Mesenchymal stem cell (in vitro differentiated cells and primary cell): ENCODE measurements around the gene KRT4.

Experiments
- DNase-seq: peaks from one replicate; pipeline ENCODE4 v3.0.0-alpha.2; 2013
- H2AFZ ChIP-seq: one replicate; pipeline ENCODE4 v1.6.1; 2013; ENCODE audit warnings: low read depth, mild to moderate bottlenecking, control low read depth, inconsistent platforms, low read length, moderate library complexity
- H2AK5ac ChIP-seq: 2 replicates; pipeline ENCODE4 v1.6.1; 2013; ENCODE audit warnings: low read length, moderate library complexity, mild to moderate bottlenecking, inconsistent platforms; ENCODE audit not compliant: severe bottlenecking
- H2BK120ac ChIP-seq: one replicate; pipeline ENCODE4 v1.6.1; 2013; ENCODE audit warnings: low read depth, mild to moderate bottlenecking, inconsistent platforms, low read length, moderate library complexity
- H2BK12ac ChIP-seq, 2 experiments: one replicate each; pipeline ENCODE4 v1.6.1; 2013; ENCODE audit warnings: inconsistent platforms in 2 of 2, low read length in 2 of 2, mild to moderate bottlenecking in 2 of 2, moderate library complexity in 2 of 2, control low read depth in 1 of 2
- H2BK15ac ChIP-seq: one replicate; pipeline ENCODE4 v1.6.1; 2013; ENCODE audit warnings: mild to moderate bottlenecking, low read depth, inconsistent platforms; ENCODE audit not compliant: poor library complexity, severe bottlenecking
- H2BK5ac ChIP-seq: 2 replicates; pipeline ENCODE4 v1.6.1; 2013; ENCODE audit warnings: low read depth, mild to moderate bottlenecking, low read length, control low read depth, inconsistent platforms; ENCODE audit not compliant: poor library complexity, severe bottlenecking
- H3K14ac ChIP-seq, 2 experiments: one replicate each; pipeline ENCODE4 v1.6.1; 2013; ENCODE audit warnings: inconsistent platforms in 2 of 2, low read length in 2 of 2, control low read depth in 1 of 2, mild to moderate bottlenecking in 1 of 2, moderate library complexity in 1 of 2
- H3K18ac ChIP-seq, 2 experiments: one replicate each; pipeline ENCODE4 v1.6.1; 2013; ENCODE audit warnings: inconsistent platforms in 2 of 2, low read length in 2 of 2, control low read depth in 1 of 2, low read depth in 1 of 2, mild to moderate bottlenecking in 1 of 2
- H3K23ac ChIP-seq, 2 experiments: one replicate each; pipeline ENCODE4 v1.6.1; 2013; ENCODE audit warnings: inconsistent platforms in 2 of 2, low read length in 2 of 2, mild to moderate bottlenecking in 2 of 2, moderate library complexity in 2 of 2, control low read depth in 1 of 2
- H3K27ac ChIP-seq: 2 replicates; pipeline ENCODE4 v1.5.1; 2013; ENCODE audit warnings: mild to moderate bottlenecking, moderate library complexity, low read length, control low read depth, inconsistent platforms; ENCODE audit not compliant: poor library complexity, severe bottlenecking
- H3K27me3 ChIP-seq, 2 experiments: 2 replicates each; pipeline versions ENCODE4 v1.6.1 to v1.7.0; 2013; ENCODE audit warnings: low read length in 2 of 2, mild to moderate bottlenecking in 2 of 2, moderate library complexity in 2 of 2, control low read depth in 1 of 2, inconsistent platforms in 1 of 2; ENCODE audit not compliant: control insufficient read depth in 1 of 2, insufficient read depth in 1 of 2
- H3K36me3 ChIP-seq, 2 experiments: 2 replicates each; pipeline versions ENCODE4 v1.6.1 to v1.7.0; 2013; ENCODE audit warnings: low read length in 2 of 2, control low read depth in 1 of 2, inconsistent platforms in 1 of 2, low read depth in 1 of 2, mild to moderate bottlenecking in 1 of 2; ENCODE audit not compliant: insufficient read depth in 2 of 2, control insufficient read depth in 1 of 2
- H3K4ac ChIP-seq, 2 experiments: one replicate each; pipeline ENCODE4 v1.6.1; 2013; ENCODE audit warnings: inconsistent platforms in 2 of 2, low read length in 2 of 2, mild to moderate bottlenecking in 2 of 2, moderate library complexity in 2 of 2, control low read depth in 1 of 2, low read depth in 1 of 2
- H3K4me1 ChIP-seq: 2 replicates; pipeline ENCODE4 v1.6.1; 2013; ENCODE audit warnings: low read depth, low read length, control low read depth; ENCODE audit not compliant: control insufficient read depth, insufficient read depth
- H3K4me2 ChIP-seq: 2 replicates; pipeline ENCODE4 v1.6.1; 2013; ENCODE audit warnings: low read length, mild to moderate bottlenecking, inconsistent platforms; ENCODE audit not compliant: poor library complexity, severe bottlenecking
- H3K4me3 ChIP-seq, 2 experiments: 2 replicates each; pipeline versions ENCODE4 v1.5.1 to v1.7.0; 2013; ENCODE audit warnings: low read length in 2 of 2, mild to moderate bottlenecking in 2 of 2, control low read depth in 1 of 2, low read depth in 1 of 2; ENCODE audit not compliant: insufficient read depth in 1 of 2
- H3K79me1 ChIP-seq: replicated peaks from 2 replicates; pipeline ENCODE4 v1.6.1; 2013; ENCODE audit warnings: mild to moderate bottlenecking, control low read depth, low read length, inconsistent platforms; ENCODE audit not compliant: poor library complexity, severe bottlenecking
- H3K9ac ChIP-seq: 2 replicates; pipeline ENCODE4 v1.7.0; 2013; ENCODE audit warnings: mild to moderate bottlenecking, low read length, moderate library complexity
- H3K9me3 ChIP-seq: 2 replicates; pipeline ENCODE4 v1.7.0; 2013; ENCODE audit warnings: mild to moderate bottlenecking, low read length; ENCODE audit not compliant: control insufficient read depth
- H4K8ac ChIP-seq: one replicate; pipeline ENCODE4 v1.6.1; 2013; ENCODE audit warnings: inconsistent platforms, mild to moderate bottlenecking, low read length, moderate library complexity
- H4K91ac ChIP-seq: one replicate; pipeline ENCODE4 v1.6.1; 2013; ENCODE audit warnings: mild to moderate bottlenecking, low read length, inconsistent platforms
- WGBS: methylation state at CpG from one replicate; pipeline ENCODE4 v1.1.7; 2013; ENCODE audit warnings: mixed read lengths; 5-methylcytosine and 5-hydroxymethylcytosine counted together

Gene KRT4

DNA sequence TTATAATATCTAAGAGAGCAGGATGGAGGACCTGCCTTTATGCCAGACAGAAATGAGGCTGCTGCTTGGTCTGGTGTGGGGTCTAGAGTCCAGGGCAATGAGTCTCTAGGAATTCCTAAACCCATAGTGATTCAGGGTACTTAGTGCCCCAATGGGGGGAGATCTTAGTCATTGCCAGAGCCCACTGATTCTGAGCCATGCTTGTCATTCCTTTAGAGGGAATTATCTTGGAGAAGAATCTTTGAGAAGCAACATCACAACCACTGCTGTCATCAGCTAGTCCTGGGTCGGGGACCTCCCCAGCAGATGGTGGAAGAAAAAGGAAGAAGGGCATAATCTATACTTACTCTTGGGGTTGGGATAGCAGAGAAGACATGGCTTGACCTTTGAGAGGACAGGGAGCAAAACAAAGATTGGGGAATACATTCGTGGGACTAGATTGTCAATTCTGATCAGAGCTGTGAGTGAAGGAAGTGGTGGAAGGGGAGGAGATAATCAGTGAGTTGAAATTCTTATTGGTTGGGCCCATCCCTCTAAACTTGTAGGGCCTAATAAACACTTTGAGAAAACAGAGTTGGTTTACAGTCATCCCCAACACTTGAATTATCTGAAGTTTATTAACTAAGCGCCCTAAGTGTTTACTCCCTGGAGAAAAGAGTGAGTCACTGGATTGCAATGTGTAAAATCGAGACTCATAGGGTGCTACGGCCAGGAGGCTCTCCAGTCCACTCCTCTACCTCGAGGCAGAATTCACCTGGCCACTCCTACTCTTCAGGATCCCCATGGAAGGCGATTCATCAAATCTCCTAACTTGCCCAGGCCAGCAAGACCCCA, 15.0 kb downstream of the KRT4 start:
- H3K27me3 ChIP-seq: peaks cover 19 to 22% of the 10 kb centered on the region in 2 experiments
- no peak overlapping the region for H4K8ac ChIP-seq
- no peak overlapping the region for H2BK15ac ChIP-seq
- H3K23ac ChIP-seq: no peak overlapping the region
- 41% methylated on average over 7 of the region's 7 CpGs for WGBS
- H3K14ac ChIP-seq: no peak overlapping the region
- H3K4me3 ChIP-seq: no peak overlapping the region
- peaks cover 8% of the 10 kb centered on the region for H3K4me1 ChIP-seq
- no peak overlapping the region for H4K91ac ChIP-seq
- no peak overlapping the region for H2AFZ ChIP-seq
- H3K18ac ChIP-seq: no peak overlapping the region
- no peak overlapping the region for H2BK120ac ChIP-seq
- no peak overlapping the region for H2AK5ac ChIP-seq
- no peak overlapping the region for H3K4ac ChIP-seq
- H3K36me3 ChIP-seq: no peaks in the 10 kb centered on the region
- DNase-seq: peak; percentile 5
- no peak overlapping the region for H2BK12ac ChIP-seq
- H3K79me1 ChIP-seq: no peaks in the 10 kb centered on the region
- no peak overlapping the region for H2BK5ac ChIP-seq
- H3K9ac ChIP-seq: no peak overlapping the region
- no peak overlapping the region for H3K27ac ChIP-seq
- H3K4me2 ChIP-seq: no peak overlapping the region
- H3K9me3 ChIP-seq: no peaks in the 10 kb centered on the region

DNA sequence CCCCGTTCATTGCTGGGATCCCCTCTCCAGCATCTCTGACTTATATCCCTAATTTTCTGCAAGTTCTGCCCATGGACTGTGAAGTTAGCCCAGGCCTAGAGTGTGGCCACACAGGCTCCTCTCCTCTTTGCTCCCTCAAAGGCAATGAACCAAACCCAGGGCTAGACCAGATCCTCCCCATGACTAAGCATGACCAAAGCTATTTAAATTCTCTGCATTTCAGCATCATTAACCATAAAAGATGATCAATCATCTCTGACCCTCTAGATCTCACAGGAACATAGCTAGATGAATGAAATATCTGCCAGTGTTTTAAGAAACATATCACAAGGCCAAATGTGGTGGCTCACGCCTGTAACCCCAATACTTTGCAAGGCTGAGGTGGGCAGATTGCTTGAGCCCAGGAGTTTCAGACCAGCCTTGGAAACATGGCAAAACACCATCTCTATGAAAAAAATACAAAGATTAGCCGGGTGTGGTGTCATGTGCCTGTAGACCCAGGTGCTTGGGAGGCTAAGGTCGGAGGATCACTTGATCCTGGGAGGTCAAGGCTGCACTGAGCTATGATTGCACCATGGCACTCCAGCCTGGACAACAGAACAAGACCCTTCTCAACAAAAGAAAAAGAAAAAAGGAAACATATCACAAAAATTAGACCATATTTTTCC, 15.8 kb downstream of the KRT4 start:
- no peak overlapping the region for H2AFZ ChIP-seq
- no peak overlapping the region for H3K4ac ChIP-seq
- H3K18ac ChIP-seq: no peak overlapping the region
- no peak overlapping the region for H3K4me3 ChIP-seq
- no peak overlapping the region for H2BK15ac ChIP-seq
- H3K27me3 ChIP-seq: peaks cover 12 to 19% of the 10 kb centered on the region in 2 experiments
- H3K27ac ChIP-seq: no peak overlapping the region
- no peak overlapping the region for H3K4me2 ChIP-seq
- H3K79me1 ChIP-seq: no peaks in the 10 kb centered on the region
- no peak overlapping the region for H4K8ac ChIP-seq
- no peak overlapping the region for H2AK5ac ChIP-seq
- no peak overlapping the region for H3K9ac ChIP-seq
- H3K14ac ChIP-seq: no peak overlapping the region
- WGBS: 89% methylated on average over 4 of the region's 4 CpGs
- no peak overlapping the region for H4K91ac ChIP-seq
- no peak overlapping the region for H2BK12ac ChIP-seq
- H3K23ac ChIP-seq: no peak overlapping the region
- no peaks in the 10 kb centered on the region for H3K9me3 ChIP-seq
- DNase-seq: no peak
- no peak overlapping the region for H2BK5ac ChIP-seq
- peaks cover 8% of the 10 kb centered on the region for H3K4me1 ChIP-seq
- H2BK120ac ChIP-seq: no peak overlapping the region
- H3K36me3 ChIP-seq: no peaks in the 10 kb centered on the region

DNA sequence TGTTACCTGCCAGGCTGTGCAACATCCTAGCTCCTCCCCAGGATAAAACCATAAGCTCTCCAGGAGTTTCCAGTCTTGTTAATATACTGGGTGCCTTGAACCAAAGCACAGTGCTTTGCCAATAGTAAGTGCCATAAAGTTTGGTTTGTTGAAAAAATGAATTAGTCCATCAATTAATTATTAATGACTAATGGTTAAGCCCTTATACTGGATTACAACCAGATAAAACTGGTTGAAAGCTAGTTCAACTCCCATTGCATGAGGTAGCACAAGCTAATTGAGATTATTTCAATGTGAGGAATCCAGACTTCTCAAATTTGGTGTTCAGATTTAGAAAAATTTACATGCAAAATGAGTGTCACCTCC, 16.4 kb downstream of the KRT4 start:
- Histone ChIP-seq H3K27ac (no peak overlapping the region), H3K79me1 (no peaks in the 10 kb centered on the region)

DNA sequence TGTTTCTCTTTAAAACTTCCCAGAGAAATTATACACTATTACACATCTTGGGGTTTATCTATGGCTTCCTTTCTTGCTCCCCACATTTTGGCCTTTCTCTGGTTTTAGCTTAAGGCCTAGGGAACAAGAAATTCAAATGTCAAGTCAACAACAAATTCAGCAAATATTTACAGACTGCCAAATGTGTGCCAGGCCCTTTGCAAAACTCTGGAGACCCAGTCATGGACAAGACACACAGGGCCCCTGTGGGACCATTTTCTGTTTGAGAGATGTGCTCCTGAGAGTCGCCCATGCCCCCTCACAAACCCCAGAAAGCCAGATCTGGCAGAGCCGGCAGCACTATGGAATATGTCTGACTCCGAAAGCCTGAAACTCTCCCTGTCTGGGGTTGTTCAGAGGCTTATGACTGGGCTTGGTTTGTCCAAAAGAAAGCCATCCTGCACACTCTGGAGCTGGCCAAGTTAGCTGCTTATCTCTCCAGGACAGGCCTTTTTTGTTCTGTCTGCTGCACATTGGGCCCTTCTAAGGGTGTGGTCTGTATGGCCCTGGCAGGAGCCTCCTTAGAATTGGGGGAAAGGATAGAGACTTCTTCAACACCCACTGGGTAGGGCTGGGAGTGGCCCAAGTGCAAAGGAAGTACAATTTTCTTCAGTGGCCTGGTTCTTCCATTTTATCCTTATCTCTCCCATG, 16.9 kb downstream of the KRT4 start:
- Histone ChIP-seq H2AK5ac (no peak overlapping the region), H3K23ac (no peak overlapping the region), H3K14ac (no peak overlapping the region), H2BK5ac (no peak overlapping the region), H3K27me3 (peaks cover 13 to 19% of the 10 kb centered on the region in 2 experiments), H2AFZ (no peak overlapping the region), H3K4ac (no peak overlapping the region), H3K4me3 (no peak overlapping the region), H3K79me1 (no peaks in the 10 kb centered on the region), H3K36me3 (no peaks in the 10 kb centered on the region), H2BK120ac (no peak overlapping the region), H4K91ac (no peak overlapping the region), H3K4me2 (no peak overlapping the region), H3K9me3 (no peaks in the 10 kb centered on the region), H3K27ac (no peak overlapping the region), H3K18ac (no peak overlapping the region), H3K4me1 (peaks cover 8% of the 10 kb centered on the region), H2BK15ac (no peak overlapping the region), H3K9ac (no peak overlapping the region), H4K8ac (no peak overlapping the region), H2BK12ac (no peak overlapping the region)
- no peak for DNase-seq
- 60% methylated on average over 3 of the region's 3 CpGs for WGBS

More for the DNA sequence above, 16.4 kb downstream of the KRT4 start:
- Histone ChIP-seq H2BK15ac (no peak overlapping the region), H2AK5ac (no peak overlapping the region), H3K36me3 (no peaks in the 10 kb centered on the region), H3K23ac (no peak overlapping the region), H2BK12ac (no peak overlapping the region), H2BK5ac (no peak overlapping the region), H3K4ac (no peak overlapping the region), H3K9ac (no peak overlapping the region), H3K18ac (no peak overlapping the region), H3K9me3 (no peaks in the 10 kb centered on the region), H4K8ac (no peak overlapping the region), H2BK120ac (no peak overlapping the region), H3K4me3 (no peak overlapping the region), H4K91ac (no peak overlapping the region), H3K27me3 (peaks cover 12 to 19% of the 10 kb centered on the region in 2 experiments), H2AFZ (no peak overlapping the region), H3K14ac (no peak overlapping the region), H3K4me1 (peaks cover 8% of the 10 kb centered on the region), H3K4me2 (no peak overlapping the region)
- DNase-seq: no peak
